OCI-LY7 (cell line): ENCODE measurements around the gene CCDC91. TPM values are rescaled to one million over a fixed set of nuclear protein-coding genes. Genes with fewer than 3 reads are reported as not detected.
"Not testable (repeated sequence)": the region's sequence is repeated elsewhere in the genome, so short reads cannot be mapped to it uniquely, and the experiment has no call there.

Experiments
- BruUV-seq: library from RNA; stranded (reverse); fragments of 400-500 nt; replicated peaks from 2 replicates; lab custom pipeline; 2021; lab: Mats Ljungman, UMichigan
- CTCF ChIA-PET: fragments of 300-600 bp; sonication (Branson Sonifier 250); formaldehyde crosslinking; loops from one replicate; lab custom pipeline; 2022; ENCODE audit warnings: antibody characterized with exemption; ENCODE audit not compliant: unreplicated experiment; lab: Charles Lee
- POLR2A ChIA-PET: fragments of 300-600 bp; sonication (Branson Sonifier 250); formaldehyde crosslinking; loops from one replicate; lab custom pipeline; 2022; ENCODE audit warnings: antibody characterized with exemption; lab: Charles Lee
- DNase-seq: peaks from one replicate; pipeline ENCODE4 v3.0.0-alpha.2; 2015; ENCODE audit warnings: low spot score
- H2AFZ ChIP-seq: fragments of 200-600 bp; sonication (generic), shearing (Covaris generic); 2 replicates; pipeline ENCODE4 v1.6.1; 2014; ENCODE audit warnings: mild to moderate bottlenecking, antibody characterized with exemption, low read length, moderate library complexity
- H3K27ac ChIP-seq: fragments of 200-600 bp; sonication (generic); 2 replicates; pipeline ENCODE4 v1.5.1; 2014; ENCODE audit warnings: mixed run types, low read depth, mild to moderate bottlenecking, moderate library complexity, low read length, inconsistent platforms; ENCODE audit not compliant: poor library complexity, severe bottlenecking
- H3K36me3 ChIP-seq: fragments of 200-600 bp; sonication (generic); 2 replicates; pipeline ENCODE4 v1.6.1; 2014; ENCODE audit warnings: mild to moderate bottlenecking, antibody characterized with exemption, low read length, moderate library complexity, mixed read lengths; ENCODE audit not compliant: insufficient read depth
- H3K4me1 ChIP-seq: fragments of 200-600 bp; sonication (generic); 2 replicates; pipeline ENCODE4 v1.5.1; 2014; ENCODE audit warnings: mild to moderate bottlenecking, low read length; ENCODE audit not compliant: insufficient read depth, poor library complexity, severe bottlenecking
- H3K4me2 ChIP-seq: fragments of 200-600 bp; sonication (generic); 2 replicates; pipeline ENCODE4 v1.6.1; 2014; ENCODE audit warnings: mild to moderate bottlenecking, low read length
- H3K4me3 ChIP-seq: fragments of 200-600 bp; sonication (generic); 2 replicates; pipeline ENCODE4 v1.5.1; 2014; ENCODE audit warnings: mild to moderate bottlenecking, low read depth, low read length; ENCODE audit not compliant: poor library complexity, severe bottlenecking
- H3K79me2 ChIP-seq: fragments of 200-600 bp; sonication (generic); 2 replicates; pipeline ENCODE4 v1.6.1; 2016; ENCODE audit warnings: low read depth, mild to moderate bottlenecking, low read length, moderate library complexity, mixed read lengths; ENCODE audit not compliant: insufficient read depth
- H3K9me2 ChIP-seq: fragments of 200-600 bp; sonication (generic); 2 replicates; pipeline ENCODE4 v1.6.1; 2016; ENCODE audit warnings: mild to moderate bottlenecking, low read length, mixed read lengths; ENCODE audit not compliant: insufficient read depth
- H3K9me3 ChIP-seq: fragments of 200-600 bp; sonication (generic); 2 replicates; pipeline ENCODE4 v1.6.1; 2014; ENCODE audit warnings: mild to moderate bottlenecking, mixed run types, low read length, mixed read lengths
- H4K20me1 ChIP-seq: fragments of 200-600 bp; sonication (generic); 2 replicates; pipeline ENCODE4 v1.6.1; 2014; ENCODE audit warnings: mild to moderate bottlenecking, antibody characterized with exemption, low read length, moderate library complexity, mixed read lengths; ENCODE audit not compliant: insufficient read depth
- EZH2phosphoT487 ChIP-seq: fragments of 200-600 bp; sonication (generic); IDR thresholded peaks from 2 replicates; pipeline ENCODE4 v1.6.1; 2018; ENCODE audit warnings: low read depth, borderline replicate concordance, mild to moderate bottlenecking, mixed run types, antibody characterized with exemption, low read length, moderate library complexity, mixed read lengths
- intact Hi-C: fragments of 100-400 bp; cut with micrococcal nuclease; formaldehyde crosslinking; loops from one replicate; pipeline ENCODE4 v1.10.0; 2022; ENCODE audit not compliant: unreplicated experiment
- total RNA-seq, 2 experiments: library from RNA; depleted of rRNA in 1 of 2; stranded (reverse); fragments of >200 nt in 1 of 2; shearing (Covaris generic) in 1 of 2; gene quantifications; 2 replicates each; pipeline ENCODE4 v1.2.3, GENCODE V29; 2014 to 2022
- TF ChIP-seq, protein P1 (sequence below): fragments of 200-600 bp; sonication (generic); conservative IDR thresholded peaks from 2 replicates; pipeline ENCODE4 v1.5.1; 2014; ENCODE audit warnings: mild to moderate bottlenecking, antibody characterized with exemption, low read length, moderate library complexity, mixed read lengths

CCDC91 gene
- total RNA-seq, 2 experiments from 2014 or later: 15.8 to 23.8 TPM

DNA sequence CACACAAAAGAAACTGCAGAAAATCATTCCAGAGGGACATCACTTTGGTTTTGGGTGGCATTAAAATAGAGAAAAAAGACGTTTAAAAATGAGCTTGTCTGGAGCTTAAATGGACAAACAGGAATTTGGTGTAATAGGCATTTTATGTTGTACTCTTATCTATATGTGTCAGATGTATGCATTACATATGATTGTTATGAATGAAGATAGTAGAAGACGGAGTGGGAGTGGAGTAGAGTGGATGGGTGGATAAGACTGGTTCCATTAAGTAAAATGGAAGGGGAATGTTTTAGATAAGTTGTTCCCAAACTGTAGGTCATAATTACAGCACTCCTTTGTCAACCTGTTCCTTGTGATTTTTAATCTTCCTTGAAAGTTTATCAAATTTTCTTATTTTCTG, 1.9 kb downstream of the CCDC91 start:
- Histone ChIP-seq H3K27ac (no peak overlapping the region), H3K9me2 (no peaks in the 10 kb centered on the region), H3K4me2 (peak overlapping the region; percentile 82), H2AFZ (no peak overlapping the region), H3K79me2 (peaks cover 37% of the 10 kb centered on the region; the same call in 1 of the 2 replicates), H3K9me3 (no peaks in the 10 kb centered on the region), H3K4me3 (no peak overlapping the region), H3K36me3 (peaks cover 4% of the 10 kb centered on the region; the same call in 1 of the 2 replicates), H3K4me1 (peaks cover 15% of the 10 kb centered on the region), H4K20me1 (no peaks in the 10 kb centered on the region)
- DNase-seq: no peak
- ChIA-PET POLR2A (interaction anchor here (0.6 to 0.7 kb wide), 2 partner anchors 285 to 298 kb away, joined by 3 read pairs; no protein-coding TSS in a partner anchor), CTCF (no interaction called here)
- no TSS peak for BruUV-seq
- intact Hi-C loops: loop anchor here (10.0 kb wide), 1 partner anchor 477 kb away; the partner anchor contains the start of gene MRPS35
- TF ChIP-seq EZH2phosphoT487: no peak
- TF ChIP-seq, protein P1, sequence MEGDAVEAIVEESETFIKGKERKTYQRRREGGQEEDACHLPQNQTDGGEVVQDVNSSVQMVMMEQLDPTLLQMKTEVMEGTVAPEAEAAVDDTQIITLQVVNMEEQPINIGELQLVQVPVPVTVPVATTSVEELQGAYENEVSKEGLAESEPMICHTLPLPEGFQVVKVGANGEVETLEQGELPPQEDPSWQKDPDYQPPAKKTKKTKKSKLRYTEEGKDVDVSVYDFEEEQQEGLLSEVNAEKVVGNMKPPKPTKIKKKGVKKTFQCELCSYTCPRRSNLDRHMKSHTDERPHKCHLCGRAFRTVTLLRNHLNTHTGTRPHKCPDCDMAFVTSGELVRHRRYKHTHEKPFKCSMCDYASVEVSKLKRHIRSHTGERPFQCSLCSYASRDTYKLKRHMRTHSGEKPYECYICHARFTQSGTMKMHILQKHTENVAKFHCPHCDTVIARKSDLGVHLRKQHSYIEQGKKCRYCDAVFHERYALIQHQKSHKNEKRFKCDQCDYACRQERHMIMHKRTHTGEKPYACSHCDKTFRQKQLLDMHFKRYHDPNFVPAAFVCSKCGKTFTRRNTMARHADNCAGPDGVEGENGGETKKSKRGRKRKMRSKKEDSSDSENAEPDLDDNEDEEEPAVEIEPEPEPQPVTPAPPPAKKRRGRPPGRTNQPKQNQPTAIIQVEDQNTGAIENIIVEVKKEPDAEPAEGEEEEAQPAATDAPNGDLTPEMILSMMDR: no peak

DNA sequence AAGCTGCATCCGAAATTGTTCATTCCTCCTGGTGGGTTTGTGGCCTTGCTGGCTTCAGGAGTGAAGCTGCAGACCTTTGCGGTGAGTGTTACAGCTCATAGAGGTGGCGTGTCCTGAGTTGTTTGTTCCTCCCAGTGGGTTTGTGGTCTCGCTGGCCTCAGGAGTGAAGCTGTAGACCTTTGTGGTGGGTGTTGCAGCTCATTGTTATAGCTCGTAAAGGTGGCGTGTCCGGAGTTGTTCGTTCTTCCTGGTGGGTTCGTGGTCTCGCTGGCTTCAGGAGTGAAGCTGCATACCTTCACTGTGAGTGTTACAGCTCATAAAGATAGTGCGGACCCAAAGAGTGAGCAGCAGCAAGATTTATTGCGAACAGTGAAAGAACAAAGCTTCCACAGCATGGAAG, 4.4 kb downstream of the CCDC91 start:
- CTCF ChIA-PET, H3K9me3 ChIP-seq, H3K4me2 ChIP-seq, DNase-seq, H4K20me1 ChIP-seq, H3K9me2 ChIP-seq, H3K27ac ChIP-seq, H3K4me3 ChIP-seq, BruUV-seq, H2AFZ ChIP-seq, H3K36me3 ChIP-seq: not testable (repeated sequence)
- H3K79me2 ChIP-seq: peaks cover 48% of the 10 kb centered on the region; the same call in 1 of the 2 replicates
- intact Hi-C loops: loop anchor here (10.0 kb wide), 1 partner anchor 480 kb away; the partner anchor contains the start of gene MRPS35
- POLR2A ChIA-PET: interaction anchor here (0.7 to 1.0 kb wide), 2 partner anchors 10 to 22 kb away, joined by 3 read pairs; no protein-coding TSS in a partner anchor
- H3K4me1 ChIP-seq: peaks cover 12% of the 10 kb centered on the region

DNA sequence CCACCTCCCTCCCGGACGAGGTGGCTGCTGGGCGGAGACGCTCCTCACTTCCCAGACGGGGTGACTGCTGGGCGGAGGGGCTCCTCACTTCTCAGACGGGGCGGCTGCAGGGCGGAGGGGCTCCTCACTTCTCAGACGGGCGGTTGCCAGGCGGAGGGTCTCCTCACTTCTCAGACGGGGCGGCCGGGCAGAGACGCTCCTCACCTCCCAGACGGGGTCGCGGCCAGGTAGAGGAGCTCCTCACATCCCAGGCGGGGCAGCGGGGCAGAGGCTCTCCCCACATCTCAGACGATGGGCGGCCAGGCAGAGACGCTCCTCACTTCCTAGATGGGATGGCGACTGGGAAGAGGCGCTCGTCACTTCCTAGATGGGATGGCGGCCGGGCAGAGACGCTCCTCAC, 10.9 kb downstream of the CCDC91 start:
- H3K4me2 ChIP-seq, H3K4me1 ChIP-seq, H3K27ac ChIP-seq, H4K20me1 ChIP-seq, H3K4me3 ChIP-seq, POLR2A ChIA-PET, intact Hi-C loops, BruUV-seq, DNase-seq, H2AFZ ChIP-seq, CTCF ChIA-PET, H3K9me2 ChIP-seq, H3K36me3 ChIP-seq: not testable (repeated sequence)
- peaks cover 24% of the 10 kb centered on the region; the same call in 1 of the 2 replicates for H3K79me2 ChIP-seq
- peaks cover 24% of the 10 kb centered on the region; the same call in 1 of the 2 replicates for H3K9me3 ChIP-seq
